BLaER1 (cell line): ENCODE measurements around the gene FILIP1L.

Source experiments
- H3K27ac ChIP-seq: shearing (Covaris generic); formaldehyde crosslinking; 2 replicates; pipeline ENCODE4 v1.8.1; 2022
- H3K27me3 ChIP-seq: shearing (Covaris generic); formaldehyde crosslinking; 2 replicates; pipeline ENCODE4 v1.8.1; 2022
- H3K36me3 ChIP-seq: shearing (Covaris generic); formaldehyde crosslinking; 2 replicates; pipeline ENCODE4 v1.8.1; 2022
- H3K4me1 ChIP-seq: shearing (Covaris generic); formaldehyde crosslinking; 2 replicates; pipeline ENCODE4 v1.8.1; 2022
- H3K4me2 ChIP-seq: shearing (Covaris generic); formaldehyde crosslinking; 2 replicates; pipeline ENCODE4 v1.8.1; 2022
- H3K4me3 ChIP-seq: shearing (Covaris generic); formaldehyde crosslinking; 2 replicates; pipeline ENCODE4 v1.8.1; 2022
- H3K9ac ChIP-seq: shearing (Covaris generic); formaldehyde crosslinking; 2 replicates; pipeline ENCODE4 v1.8.1; 2022
- H3K9me3 ChIP-seq: shearing (Covaris generic); formaldehyde crosslinking; 2 replicates; pipeline ENCODE4 v1.8.1; 2022
- H4K20me1 ChIP-seq: shearing (Covaris generic); formaldehyde crosslinking; 2 replicates; pipeline ENCODE4 v1.8.1; 2022
- Cebpa-rat ChIP-seq: shearing (Covaris generic); IDR thresholded peaks from 2 replicates; pipeline ENCODE4 v1.8.1; 2022

Gene FILIP1L

DNA sequence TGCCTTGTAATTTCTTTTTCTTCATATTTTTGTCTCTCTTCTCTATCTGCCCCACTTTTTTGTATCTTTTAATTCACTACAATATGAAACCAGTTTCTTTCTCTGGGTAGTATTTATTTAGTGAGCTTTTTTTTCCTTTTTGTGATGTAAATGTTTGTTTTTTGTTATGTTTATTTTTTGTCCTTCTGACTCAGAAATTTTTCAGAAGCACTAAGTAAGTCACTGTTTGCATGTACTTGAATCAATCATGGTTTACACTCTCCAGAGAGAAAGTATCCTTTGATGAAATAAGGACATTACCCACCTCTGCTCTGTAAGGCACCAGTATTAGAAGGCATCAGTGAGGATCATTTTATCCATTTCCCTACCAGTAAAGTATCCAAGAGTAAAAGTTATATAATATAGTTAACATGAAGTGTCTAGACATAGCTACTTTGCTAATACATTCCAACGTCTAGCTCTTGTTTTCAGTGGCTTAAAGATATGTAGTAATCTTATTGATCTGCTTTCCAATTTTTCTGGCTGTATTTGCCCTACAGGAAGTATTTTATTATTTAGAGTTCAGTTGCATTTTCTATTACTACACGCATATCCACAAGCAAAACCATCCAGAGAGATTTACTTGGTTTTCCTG lies 25.4 kb downstream of the FILIP1L start:
- H3K4me3 ChIP-seq, result no peak overlapping the region
- no peaks in the 10 kb centered on the region for H3K36me3 ChIP-seq
- H3K4me2 ChIP-seq, result no peak overlapping the region
- H3K4me1 ChIP-seq, result peaks cover 12% of the 10 kb centered on the region
- no peaks in the 10 kb centered on the region for H4K20me1 ChIP-seq
- H3K27me3 ChIP-seq, result no peaks in the 10 kb centered on the region
- H3K9me3 ChIP-seq, result no peaks in the 10 kb centered on the region
- TF ChIP-seq Cebpa-rat, result no peak
- H3K9ac ChIP-seq, result no peak overlapping the region
- H3K27ac ChIP-seq, result no peak overlapping the region

GRCh38 chr3:100087198-100087597 lies 27.1 kb downstream of the FILIP1L start:
- H4K20me1 ChIP-seq, result no peaks in the 10 kb centered on the region
- no peak overlapping the region for H3K4me3 ChIP-seq
- H3K27me3 ChIP-seq, result no peaks in the 10 kb centered on the region
- no peaks in the 10 kb centered on the region for H3K9me3 ChIP-seq
- H3K4me1 ChIP-seq, result peaks cover 12% of the 10 kb centered on the region
- H3K9ac ChIP-seq, result no peak overlapping the region
- TF ChIP-seq Cebpa-rat, result no peak
- H3K36me3 ChIP-seq, result no peaks in the 10 kb centered on the region
- H3K27ac ChIP-seq, result no peak overlapping the region
- H3K4me2 ChIP-seq, result no peak overlapping the region; the same call in 1 of the 2 replicates

DNA sequence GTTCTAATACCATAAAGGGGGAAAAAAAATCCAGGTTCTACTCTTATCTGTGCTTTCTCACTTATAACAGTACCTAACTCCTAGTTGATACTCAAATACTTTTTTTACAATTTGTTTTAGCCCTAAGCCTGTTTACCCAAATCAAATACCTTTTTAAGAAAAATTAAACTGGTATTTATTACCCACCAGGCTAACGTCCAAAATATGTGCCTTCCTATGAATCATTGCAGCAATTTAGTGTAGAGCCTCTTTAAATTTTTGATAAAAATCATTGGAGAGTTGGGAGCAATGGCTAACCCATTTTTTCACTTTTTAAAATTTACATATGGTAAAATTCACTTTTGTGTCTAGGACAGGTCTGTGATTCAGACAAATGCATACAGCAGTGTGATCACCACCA lies 27.9 kb downstream of the FILIP1L start:
- no peak overlapping the region for H3K4me2 ChIP-seq
- no peak overlapping the region for H3K4me3 ChIP-seq
- H3K9me3 ChIP-seq, result no peaks in the 10 kb centered on the region
- no peaks in the 10 kb centered on the region for H3K27me3 ChIP-seq
- no peaks in the 10 kb centered on the region for H4K20me1 ChIP-seq
- TF ChIP-seq Cebpa-rat, result no peak
- H3K27ac ChIP-seq, result no peak overlapping the region
- peaks cover 12% of the 10 kb centered on the region for H3K4me1 ChIP-seq
- no peaks in the 10 kb centered on the region for H3K36me3 ChIP-seq
- H3K9ac ChIP-seq, result no peak overlapping the region

DNA sequence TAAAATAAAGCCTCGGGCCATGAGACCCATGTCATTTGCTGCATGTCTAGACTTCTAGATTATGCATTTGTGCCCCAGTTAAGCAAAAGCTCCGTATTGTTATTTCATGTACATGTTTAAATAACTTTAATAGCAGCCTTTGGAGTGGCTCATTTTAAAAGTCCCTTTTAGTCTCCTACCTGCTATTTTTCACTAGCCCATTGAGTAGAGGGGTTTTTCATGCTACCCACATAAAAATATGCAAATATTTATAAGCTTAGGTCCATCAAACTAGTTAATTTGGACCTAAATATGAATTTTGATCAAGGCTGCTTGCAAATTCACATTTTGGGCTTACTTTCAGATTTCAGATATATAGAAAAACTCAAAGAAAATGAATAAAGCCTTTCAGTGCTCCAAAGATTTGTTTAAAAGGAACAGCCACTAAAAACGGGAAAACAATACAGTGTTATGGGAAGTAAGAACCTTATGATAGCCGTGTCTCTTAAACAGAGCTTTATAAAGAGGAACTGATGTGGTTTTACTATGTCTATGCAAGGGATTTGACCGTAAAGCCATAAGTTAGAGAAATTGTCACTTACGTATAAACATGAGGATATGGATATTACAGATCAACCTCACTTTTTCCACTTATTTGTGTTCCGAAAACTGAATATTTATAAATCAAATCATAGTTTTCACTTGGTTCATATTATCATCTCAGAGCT lies 30.0 kb downstream of the FILIP1L start:
- no peak overlapping the region for H3K27ac ChIP-seq
- H3K9me3 ChIP-seq, result no peaks in the 10 kb centered on the region
- no peaks in the 10 kb centered on the region for H3K27me3 ChIP-seq
- H3K9ac ChIP-seq, result no peak overlapping the region
- H3K4me3 ChIP-seq, result no peak overlapping the region
- TF ChIP-seq Cebpa-rat, result no peak
- H3K36me3 ChIP-seq, result no peaks in the 10 kb centered on the region
- H3K4me1 ChIP-seq, result peaks cover 12% of the 10 kb centered on the region
- H4K20me1 ChIP-seq, result no peaks in the 10 kb centered on the region
- H3K4me2 ChIP-seq, result no peak overlapping the region

DNA sequence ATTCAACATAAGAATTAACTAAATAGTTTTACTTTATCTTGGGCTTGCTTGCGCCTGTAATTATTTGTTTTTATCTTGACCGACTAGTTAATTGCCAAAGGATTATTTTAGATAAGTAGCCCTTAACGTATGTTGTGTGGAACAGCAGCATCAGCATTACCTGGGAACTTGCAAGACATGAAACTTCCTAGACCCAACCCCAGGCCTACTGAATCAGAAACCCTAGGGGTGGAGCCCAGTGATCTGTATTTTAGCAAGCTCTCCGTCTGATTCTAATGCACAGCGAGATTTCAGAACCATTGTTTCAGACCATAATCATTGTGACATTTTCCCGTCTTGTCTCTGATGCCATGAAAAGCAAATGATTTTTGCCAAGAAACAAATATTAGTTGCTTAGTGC lies 31.1 kb downstream of the FILIP1L start:
- H3K9ac ChIP-seq, result no peak overlapping the region

GRCh38 chr3:100082714-100083113 lies 31.6 kb downstream of the FILIP1L start:
- no peak overlapping the region for H3K4me3 ChIP-seq
- no peaks in the 10 kb centered on the region for H3K27me3 ChIP-seq
- H3K9me3 ChIP-seq, result no peaks in the 10 kb centered on the region
- H3K36me3 ChIP-seq, result 0 out of 2 replicates have a peak, but pooled peaks cover 7% of the 10 kb centered on the region
- H3K27ac ChIP-seq, result no peak overlapping the region
- H3K9ac ChIP-seq, result no peak overlapping the region
- no peak overlapping the region for H3K4me2 ChIP-seq
- peaks cover 11% of the 10 kb centered on the region for H3K4me1 ChIP-seq
- no peak for TF ChIP-seq Cebpa-rat
- no peaks in the 10 kb centered on the region for H4K20me1 ChIP-seq

More for the DNA sequence above, 31.1 kb downstream of the FILIP1L start:
- Histone ChIP-seq H3K4me2 (no peak overlapping the region), H3K4me3 (no peak overlapping the region), H3K27me3 (no peaks in the 10 kb centered on the region), H3K36me3 (0 out of 2 replicates have a peak, but pooled peaks cover 7% of the 10 kb centered on the region), H3K27ac (no peak overlapping the region), H3K9me3 (no peaks in the 10 kb centered on the region), H4K20me1 (no peaks in the 10 kb centered on the region), H3K4me1 (peaks cover 12% of the 10 kb centered on the region)
- no peak for TF ChIP-seq Cebpa-rat

DNA sequence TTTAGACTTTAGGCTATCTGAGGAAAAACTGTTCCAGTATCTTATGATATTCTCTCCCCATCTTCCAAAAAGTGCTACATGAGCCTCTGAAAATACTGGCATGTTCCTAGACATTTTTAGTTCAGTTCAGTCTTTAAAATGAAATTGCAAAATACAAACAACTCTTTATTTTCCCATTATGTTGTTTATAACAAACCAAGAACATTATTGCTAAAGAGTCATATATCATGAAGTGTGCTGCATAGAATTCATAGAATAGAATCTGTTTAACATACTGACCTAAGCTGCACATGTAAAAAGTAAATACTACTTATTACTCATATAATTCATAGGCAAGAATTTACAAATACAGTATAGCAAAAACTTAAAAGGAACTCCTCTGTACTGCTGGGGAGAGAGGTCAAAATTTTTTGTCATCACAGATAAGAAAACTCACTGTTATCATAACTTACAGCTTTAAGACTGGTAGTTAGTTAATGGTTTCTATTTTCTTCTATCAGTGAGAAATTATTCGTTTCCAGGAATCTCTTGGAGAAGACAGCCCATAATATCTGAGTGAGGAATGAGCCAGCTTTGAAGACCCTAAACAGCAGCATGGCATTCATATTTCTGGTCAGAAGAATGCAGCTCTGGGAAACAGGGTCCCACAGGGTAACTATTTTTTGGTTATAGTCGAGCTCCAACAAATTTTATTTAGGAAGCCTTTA lies 32.2 kb downstream of the FILIP1L start:
- 0 out of 2 replicates have a peak, but pooled peaks cover 7% of the 10 kb centered on the region for H3K36me3 ChIP-seq
- no peaks in the 10 kb centered on the region for H4K20me1 ChIP-seq
- peaks cover 5% of the 10 kb centered on the region for H3K4me1 ChIP-seq
- no peak for TF ChIP-seq Cebpa-rat
- no peak overlapping the region for H3K4me3 ChIP-seq
- H3K9me3 ChIP-seq, result no peaks in the 10 kb centered on the region
- H3K27me3 ChIP-seq, result no peaks in the 10 kb centered on the region
- H3K9ac ChIP-seq, result no peak overlapping the region
- H3K27ac ChIP-seq, result no peak overlapping the region
- H3K4me2 ChIP-seq, result no peak overlapping the region

DNA sequence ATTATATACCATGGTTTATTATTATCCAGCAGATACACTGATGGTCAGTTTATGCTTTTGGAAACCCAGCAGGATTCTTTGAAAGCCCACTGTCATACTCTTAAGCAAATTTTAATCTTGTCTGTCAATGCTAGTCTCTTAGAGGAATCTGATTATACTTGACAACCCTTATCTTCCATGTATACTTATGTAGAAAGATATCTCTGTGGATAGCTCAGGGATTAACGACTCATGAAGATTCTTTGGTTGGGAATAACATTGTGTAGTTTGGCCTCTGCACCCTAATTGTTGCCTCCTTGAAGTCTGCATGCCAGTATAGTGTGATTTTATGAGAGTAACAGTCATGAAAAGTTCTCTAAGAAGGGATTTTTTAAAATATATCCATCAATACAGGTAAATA lies 33.0 kb downstream of the FILIP1L start:
- no peak for TF ChIP-seq Cebpa-rat
- 0 out of 2 replicates have a peak, but pooled peaks cover 1% of the 10 kb centered on the region for H3K4me1 ChIP-seq
- H3K9ac ChIP-seq, result no peak overlapping the region
- H3K27me3 ChIP-seq, result no peaks in the 10 kb centered on the region
- H3K36me3 ChIP-seq, result 0 out of 2 replicates have a peak, but pooled peaks cover 7% of the 10 kb centered on the region
- H3K27ac ChIP-seq, result no peak overlapping the region
- H3K4me2 ChIP-seq, result no peak overlapping the region
- no peaks in the 10 kb centered on the region for H3K9me3 ChIP-seq
- H4K20me1 ChIP-seq, result no peaks in the 10 kb centered on the region
- no peak overlapping the region for H3K4me3 ChIP-seq

DNA sequence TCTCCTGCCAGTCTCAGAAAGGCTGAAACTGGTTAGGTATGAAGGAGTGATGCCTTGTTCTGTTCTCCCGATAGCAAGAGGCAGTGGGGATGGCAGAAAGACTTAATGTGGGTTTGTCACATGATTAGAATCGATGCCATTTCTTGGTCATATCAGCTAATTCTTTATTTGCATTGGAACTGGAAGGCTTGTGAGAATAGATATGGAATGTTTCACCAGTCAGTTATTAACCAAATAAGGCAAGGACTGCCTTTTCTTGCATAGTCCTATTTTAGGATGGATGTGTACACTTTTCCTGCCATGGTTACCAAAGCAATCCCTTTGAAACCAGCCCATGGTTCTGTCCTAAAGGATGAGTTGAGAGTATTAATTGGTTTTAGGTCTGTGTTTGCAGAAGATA lies 33.7 kb downstream of the FILIP1L start:
- H3K4me1 ChIP-seq, result 0 out of 2 replicates have a peak, but pooled peaks cover 3% of the 10 kb centered on the region
- no peak overlapping the region for H3K27ac ChIP-seq
- no peak overlapping the region for H3K9ac ChIP-seq
- H3K9me3 ChIP-seq, result no peaks in the 10 kb centered on the region
- no peaks in the 10 kb centered on the region for H4K20me1 ChIP-seq
- TF ChIP-seq Cebpa-rat, result no peak
- 0 out of 2 replicates have a peak, but pooled peaks cover 7% of the 10 kb centered on the region for H3K36me3 ChIP-seq
- no peak overlapping the region for H3K4me2 ChIP-seq
- no peaks in the 10 kb centered on the region for H3K27me3 ChIP-seq
- no peak overlapping the region for H3K4me3 ChIP-seq

DNA sequence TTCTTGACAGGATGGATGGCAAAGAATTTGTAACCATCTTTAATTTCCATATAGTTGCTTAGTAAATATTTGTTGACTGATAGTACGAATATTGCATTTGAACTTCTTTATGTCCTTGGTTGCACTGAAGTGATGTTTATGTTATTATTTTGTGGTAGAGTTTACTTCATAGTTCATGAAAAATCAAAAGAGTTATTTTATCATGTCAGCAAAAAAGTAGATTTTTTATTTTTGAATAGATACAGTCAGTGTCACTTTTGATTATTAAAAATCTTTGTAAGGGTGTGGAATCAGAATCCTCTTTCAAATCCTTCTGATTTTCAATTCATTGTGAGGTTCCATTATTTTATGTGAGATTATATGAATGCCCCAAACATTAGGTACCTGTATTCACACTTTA lies 35.0 kb downstream of the FILIP1L start:
- Histone ChIP-seq H3K9ac (no peak overlapping the region), H3K9me3 (no peaks in the 10 kb centered on the region), H3K4me1 (peaks cover 8% of the 10 kb centered on the region), H3K4me3 (no peak overlapping the region), H3K36me3 (0 out of 2 replicates have a peak, but pooled peaks cover 7% of the 10 kb centered on the region), H3K4me2 (no peak overlapping the region), H4K20me1 (no peaks in the 10 kb centered on the region), H3K27me3 (no peaks in the 10 kb centered on the region), H3K27ac (no peak overlapping the region)
- TF ChIP-seq Cebpa-rat, result no peak
